Measurements from ENCODE around the gene KCNIP2.

DNA sequence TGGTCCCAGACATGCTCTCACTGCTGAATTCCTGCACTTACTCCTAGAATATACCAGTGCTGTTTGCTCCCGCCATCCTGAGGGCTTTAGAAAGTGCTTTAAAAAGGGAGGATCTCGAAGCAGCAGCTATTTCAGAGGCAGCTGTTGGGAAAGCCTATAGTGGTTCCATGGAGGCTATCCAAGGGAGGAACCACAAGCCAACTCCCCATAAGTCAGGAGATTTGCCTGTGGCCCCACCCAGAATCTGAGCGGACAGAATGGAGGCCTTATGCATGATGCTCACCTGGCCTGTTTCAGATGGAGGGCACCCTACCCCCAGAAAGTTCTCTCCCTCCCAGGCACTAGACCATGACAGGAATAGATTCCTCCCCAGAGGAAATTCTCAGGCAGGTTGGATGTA lies 2.3 kb upstream of the KCNIP2 start:
- TF ChIP-seq CTCF (IDR thresholded peaks at IDR 0.05; ENCODE audit: extremely low read depth in 1 of 2, insufficient read depth in 1 of 2, low read depth in 1 of 2, low read length in 2 of 2) (no peak), POLR2A (IDR thresholded peaks at IDR 0.05; ENCODE audit: low read depth, low read length) (no peak), POLR2AphosphoS5 (IDR thresholded peaks at IDR 0.05; ENCODE audit: insufficient read depth, low read depth, low read length) (no peak), EZH2 (IDR thresholded peaks at IDR 0.05; ENCODE audit: borderline replicate concordance, low read depth, low read length, severe bottlenecking) (no peak), GATA2 (IDR thresholded peaks at IDR 0.05; ENCODE audit: insufficient read depth, insufficient read length, low read depth, low read length) (no peak)
- TF ChIP-seq, protein P1, sequence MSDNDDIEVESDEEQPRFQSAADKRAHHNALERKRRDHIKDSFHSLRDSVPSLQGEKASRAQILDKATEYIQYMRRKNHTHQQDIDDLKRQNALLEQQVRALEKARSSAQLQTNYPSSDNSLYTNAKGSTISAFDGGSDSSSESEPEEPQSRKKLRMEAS (IDR thresholded peaks at IDR 0.05; ENCODE audit: insufficient read depth, insufficient read length): no peak

All from endothelial cell of umbilical vein (primary cell).